WTC11 (cell line): ENCODE results near the gene RNF148. TPM values are rescaled to one million over a fixed set of nuclear protein-coding genes. Genes with fewer than 3 reads are reported as not detected.

Experiments used
- ATAC-seq: fragments of 200-7000 bp; cut with Tn5 transposase; 2 replicates; pipeline ENCODE4 v1.10.0; 2021; ENCODE audit warnings: mild to moderate bottlenecking, moderate library complexity
- CTCF ChIA-PET: fragments of 300-600 bp; sonication (Branson Sonifier 250); formaldehyde crosslinking; loops from one replicate; lab custom pipeline; 2021; ENCODE audit warnings: antibody characterized with exemption; lab: Charles Lee
- POLR2A ChIA-PET: fragments of 350-600 bp; sonication (Branson Sonifier 250); formaldehyde crosslinking; loops from one replicate; lab custom pipeline; 2021; ENCODE audit warnings: antibody characterized with exemption; lab: Charles Lee
- DNase-seq: peaks from one replicate; pipeline ENCODE4 v3.0.0; 2021; ENCODE audit warnings: low spot score
- H3K27ac Mint-ChIP-seq: 2 replicates; pipeline ENCODE4 v1.8.0; 2021; ENCODE audit warnings: mixed read lengths
- H3K27me3 Mint-ChIP-seq: 2 replicates; pipeline ENCODE4 v1.8.0; 2021; ENCODE audit warnings: low read depth, mild to moderate bottlenecking, moderate library complexity, mixed read lengths
- H3K36me3 Mint-ChIP-seq: 2 replicates; pipeline ENCODE4 v1.8.0; 2021; ENCODE audit warnings: mixed read lengths
- H3K4me1 Mint-ChIP-seq: 2 replicates; pipeline ENCODE4 v1.8.0; 2022; ENCODE audit warnings: mixed read lengths
- H3K4me3 Mint-ChIP-seq: 2 replicates; pipeline ENCODE4 v1.8.0; 2021; ENCODE audit warnings: mild to moderate bottlenecking, moderate library complexity, mixed read lengths
- H3K9me3 Mint-ChIP-seq: 2 replicates; pipeline ENCODE4 v1.8.0; 2021; ENCODE audit warnings: mixed read lengths
- CDX4 ChIP-seq: fragments of 250-450 bp; sonication (Bioruptor Pico); IDR thresholded peaks from 2 replicates; pipeline ENCODE4 v1.9.0; 2021; ENCODE audit warnings: moderate library complexity, mild to moderate bottlenecking, inconsistent platforms, borderline replicate concordance
- CREM ChIP-seq: sonication (generic); formaldehyde crosslinking; IDR thresholded peaks from 2 replicates; pipeline ENCODE4 v1.8.1; 2022; ENCODE audit warnings: mild to moderate bottlenecking, missing genetic modification reagents, moderate library complexity
- ETV6 ChIP-seq: sonication (generic); formaldehyde crosslinking; IDR thresholded peaks from 2 replicates; pipeline ENCODE4 v1.8.1; 2022; ENCODE audit warnings: mild to moderate bottlenecking, missing genetic modification reagents
- FOXJ3 ChIP-seq: sonication (generic); formaldehyde crosslinking; IDR thresholded peaks from 2 replicates; pipeline ENCODE4 v1.9.0; 2021; ENCODE audit warnings: missing genetic modification reagents, mild to moderate bottlenecking, borderline replicate concordance
- FOXK1 ChIP-seq: sonication (generic); formaldehyde crosslinking; IDR thresholded peaks from 2 replicates; pipeline ENCODE4 v1.8.0; 2022; ENCODE audit warnings: mild to moderate bottlenecking, moderate library complexity, missing genetic modification reagents
- IRF1 ChIP-seq: sonication (generic); formaldehyde crosslinking; IDR thresholded peaks from 2 replicates; pipeline ENCODE4 v1.8.0; 2023; ENCODE audit warnings: missing genetic modification reagents
- MXD4 ChIP-seq: fragments of 250-450 bp; sonication (Bioruptor Pico); IDR thresholded peaks from 2 replicates; pipeline ENCODE4 v1.8.0; 2021; ENCODE audit warnings: mild to moderate bottlenecking, moderate library complexity, borderline replicate concordance
- MYBL2 ChIP-seq: sonication (generic); formaldehyde crosslinking; IDR thresholded peaks from 2 replicates; pipeline ENCODE4 v1.8.1; 2023; ENCODE audit warnings: mild to moderate bottlenecking, moderate library complexity, missing genetic modification reagents
- NFE2L1 ChIP-seq: sonication (generic); formaldehyde crosslinking; IDR thresholded peaks from 2 replicates; pipeline ENCODE4 v1.8.1; 2023; ENCODE audit warnings: missing genetic modification reagents
- NR1H2 ChIP-seq: sonication (generic); formaldehyde crosslinking; IDR thresholded peaks from 2 replicates; pipeline ENCODE4 v1.9.0; 2021; ENCODE audit warnings: mild to moderate bottlenecking, moderate library complexity, missing genetic modification reagents
- OVOL2 ChIP-seq: fragments of 250-450 bp; sonication (Bioruptor Pico); IDR thresholded peaks from 2 replicates; pipeline ENCODE4 v1.9.0; 2021; ENCODE audit warnings: mild to moderate bottlenecking, borderline replicate concordance
- SOX15 ChIP-seq: fragments of 250-450 bp; sonication (Bioruptor Pico); IDR thresholded peaks from 2 replicates; pipeline ENCODE4 v1.9.0; 2021; ENCODE audit warnings: mild to moderate bottlenecking
- TEAD4 ChIP-seq: sonication (generic); formaldehyde crosslinking; IDR thresholded peaks from 2 replicates; pipeline ENCODE4 v1.8.0; 2022; ENCODE audit warnings: mild to moderate bottlenecking, missing genetic modification reagents
- ZBTB21 ChIP-seq: sonication (generic); formaldehyde crosslinking; IDR thresholded peaks from 2 replicates; pipeline ENCODE4 v1.8.1; 2023; ENCODE audit warnings: mild to moderate bottlenecking, missing genetic modification reagents, borderline replicate concordance
- ZMAT4 ChIP-seq: fragments of 250-450 bp; sonication (Bioruptor Pico); IDR thresholded peaks from 2 replicates; pipeline ENCODE4 v1.9.0; 2021; ENCODE audit warnings: mild to moderate bottlenecking
- ZNF138 ChIP-seq: sonication (generic); formaldehyde crosslinking; conservative IDR thresholded peaks from 2 replicates; pipeline ENCODE4 v1.8.1; 2022; ENCODE audit warnings: mild to moderate bottlenecking, moderate library complexity, missing genetic modification reagents
- ZNF232 ChIP-seq: sonication (generic); formaldehyde crosslinking; IDR thresholded peaks from 2 replicates; pipeline ENCODE4 v1.8.0; 2022; ENCODE audit warnings: mild to moderate bottlenecking, missing genetic modification reagents
- ZNF396 ChIP-seq: fragments of 250-450 bp; sonication (Bioruptor Pico); IDR thresholded peaks from 2 replicates; pipeline ENCODE4 v1.8.0; 2021; ENCODE audit warnings: mild to moderate bottlenecking, moderate library complexity, borderline replicate concordance
- ZNF416 ChIP-seq: fragments of 250-450 bp; sonication (Bioruptor Pico); IDR thresholded peaks from 2 replicates; pipeline ENCODE4 v1.9.0; 2021; ENCODE audit warnings: mild to moderate bottlenecking, inconsistent platforms
- ZNF423 ChIP-seq: fragments of 250-450 bp; sonication (Bioruptor Pico); IDR thresholded peaks from 2 replicates; pipeline ENCODE4 v2.1.2; 2022; ENCODE audit warnings: mild to moderate bottlenecking, moderate library complexity
- ZNF532 ChIP-seq: fragments of 250-450 bp; sonication (Bioruptor Pico); IDR thresholded peaks from 2 replicates; pipeline ENCODE4 v1.9.0; 2021; ENCODE audit warnings: mild to moderate bottlenecking, borderline replicate concordance
- ZNF671 ChIP-seq: fragments of 250-450 bp; sonication (Bioruptor Pico); IDR thresholded peaks from 2 replicates; pipeline ENCODE4 v1.8.0; 2021; ENCODE audit warnings: mild to moderate bottlenecking
- ZSCAN18 ChIP-seq: fragments of 250-450 bp; sonication (Bioruptor Pico); IDR thresholded peaks from 2 replicates; pipeline ENCODE4 v2.1.2; 2022; ENCODE audit warnings: mild to moderate bottlenecking, moderate library complexity
- total RNA-seq: library from RNA; stranded (reverse); gene quantifications from 3 replicates; pipeline ENCODE4 v1.2.3, GENCODE V29; 2021

Gene RNF148
- total RNA-seq, 1 experiment from 2014 or later, result 0.17 TPM

GRCh38 chr7:122695816-122696215 lies 6.9 kb downstream of the RNF148 start:
- H3K27ac Mint-ChIP-seq, result no peak overlapping the region
- peaks cover 17% of the 10 kb centered on the region for H3K4me1 Mint-ChIP-seq
- ChIA-PET POLR2A (no interaction called here), CTCF (interaction anchor here (1.7 kb wide), 2 partner anchors 10 to 108 kb away, joined by 3 to 6 read pairs; no protein-coding TSS in a partner anchor)
- TF ChIP-seq ETV6 (no peak), IRF1 (CRISPR knock-in tag) (no peak), NR1H2 (no peak), ZNF138 (CRISPR knock-in tag) (no peak), MXD4 (no peak), NFE2L1 (CRISPR knock-in tag) (no peak), ZMAT4 (no peak), ZNF532 (CRISPR knock-in tag) (no peak), OVOL2 (CRISPR knock-in tag) (no peak), CREM (no peak), FOXJ3 (CRISPR knock-in tag) (no peak), ZNF423 (CRISPR knock-in tag) (no peak), CDX4 (CRISPR knock-in tag) (no peak), FOXK1 (CRISPR knock-in tag) (no peak), ZNF416 (CRISPR knock-in tag) (no peak), ZBTB21 (no peak), SOX15 (no peak)
- no peaks in the 10 kb centered on the region for H3K27me3 Mint-ChIP-seq
- peaks cover 9% of the 10 kb centered on the region for H3K36me3 Mint-ChIP-seq
- no peak overlapping the region for H3K4me3 Mint-ChIP-seq
- no peak for ATAC-seq
- H3K9me3 Mint-ChIP-seq, result peaks cover 12% of the 10 kb centered on the region
- DNase-seq, result no peak

GRCh38 chr7:122694697-122695096 lies 8.0 kb downstream of the RNF148 start:
- POLR2A ChIA-PET, result no interaction called here
- TF ChIP-seq ZNF671 (no peak), ZBTB21 (no peak), ZNF232 (CRISPR knock-in tag) (no peak)
- Mint-ChIP-seq H3K9me3 (peaks cover 12% of the 10 kb centered on the region), H3K36me3 (peaks cover 9% of the 10 kb centered on the region), H3K27ac (no peak overlapping the region), H3K4me3 (no peak overlapping the region), H3K27me3 (no peaks in the 10 kb centered on the region), H3K4me1 (peaks cover 10% of the 10 kb centered on the region)
- CTCF ChIA-PET, result no interaction called here
- ATAC-seq, result no peak
- DNase-seq, result no peak

- Mint-ChIP-seq H3K27me3 (no peaks in the 10 kb centered on the region), H3K4me1 (peaks cover 10% of the 10 kb centered on the region), H3K9me3 (peaks cover 12% of the 10 kb centered on the region), H3K27ac (no peak overlapping the region), H3K4me3 (no peak overlapping the region), H3K36me3 (peaks cover 9% of the 10 kb centered on the region)
- ChIA-PET POLR2A (no interaction called here), CTCF (no interaction called here)
- no peak for DNase-seq
- ATAC-seq, result no peak
- no peak for TF ChIP-seq ZSCAN18 (CRISPR knock-in tag)
- TF ChIP-seq TEAD4, result no peak
- TF ChIP-seq ZNF396 (CRISPR knock-in tag), result no peak
- TF ChIP-seq ZMAT4, result no peak
- TF ChIP-seq MYBL2 (CRISPR knock-in tag), result no peak
- TF ChIP-seq MXD4, result no peak
- TF ChIP-seq CREM, result no peak
Observed at GRCh38 chr7:122692769-122693309, 9.9 kb downstream of the RNF148 start.
